K562 (cell line): Measurements from ENCODE around the gene DNAAF2. TPM values are rescaled to one million over a fixed set of nuclear protein-coding genes. Genes with fewer than 3 reads are reported as not detected.

Experiments used
- ATAC-seq: fragments of 200-7000 bp; cut with Tn5 transposase; 3 replicates; pipeline ENCODE4 v1.9.1; 2020; ENCODE audit warnings: moderate library complexity
- BruUV-seq: library from RNA; stranded (reverse); fragments of 400-500 nt; replicated peaks from 2 replicates; lab custom pipeline; 2021; lab: Mats Ljungman, UMichigan
- CTCF ChIA-PET: fragments of 300-600 bp; formaldehyde crosslinking; extraction: SDS; loops from one replicate; lab custom pipeline; 2021; ENCODE audit warnings: low intra/inter-chr PET ratio; lab: Yijun Ruan, JAX
- POLR2A ChIA-PET: fragments of 300-600, 350-650 bp; sonication (Branson Sonifier 250); formaldehyde crosslinking; extraction: SDS; loops from one replicate; lab custom pipeline; 2021; ENCODE audit warnings: antibody characterized with exemption, inconsistent platforms; lab: Yijun Ruan, JAX
- DNase-seq, 4 experiments: peaks; one replicate each; pipeline versions ENCODE4 v3.0.0 to v3.0.0-alpha.2; 2011 to 2018; ENCODE audit warnings: low spot score in 3 of 4, mixed read lengths in 3 of 4; ENCODE audit errors: extremely low read depth in 1 of 4
- FAIRE-seq: peaks from 2 replicates; lab custom pipeline; 2011; peaks lifted over from hg19 to GRCh38; lab: Jason Lieb, UNC
- H2AFZ ChIP-seq: 2 replicates; pipeline ENCODE4 v1.6.0; 2011; ENCODE audit warnings: low read depth, low read length, control low read depth, inconsistent platforms
- H3K27ac ChIP-seq: fragments of 200-600 bp; 3 replicates; pipeline ENCODE4 v1.8.0; 2011; ENCODE audit warnings: low read depth, mild to moderate bottlenecking, control low read depth, inconsistent platforms, low read length, moderate library complexity, mixed read lengths; ENCODE audit errors: extremely low read depth
- H3K27me3 ChIP-seq, 2 experiments: fragments of 300-600 bp in 1 of 2; 2 replicates in 1 of 2; 3 replicates in 1 of 2; pipeline versions ENCODE4 v1.6.0 to v1.8.0; 2011; ENCODE audit warnings: inconsistent platforms in 2 of 2, low read length in 2 of 2, mild to moderate bottlenecking in 1 of 2, mixed read lengths in 1 of 2, moderate library complexity in 1 of 2; ENCODE audit not compliant: control insufficient read depth in 2 of 2, insufficient read depth in 2 of 2
- H3K36me3 ChIP-seq: fragments of 300-600 bp; 3 replicates; pipeline ENCODE4 v1.8.0; 2011; ENCODE audit warnings: mild to moderate bottlenecking, low read length, inconsistent platforms; ENCODE audit not compliant: control insufficient read depth, insufficient read depth
- H3K4me1 ChIP-seq, 2 experiments: fragments of 200-600 bp in 1 of 2; replicated peaks in 1 of 2; 2 replicates in 1 of 2; 3 replicates in 1 of 2; pipeline versions ENCODE4 v1.5.1 to v1.8.0; 2011; ENCODE audit warnings: inconsistent platforms in 2 of 2, low read length in 2 of 2, mild to moderate bottlenecking in 1 of 2, mixed read lengths in 1 of 2, moderate library complexity in 1 of 2; ENCODE audit not compliant: control insufficient read depth in 2 of 2, insufficient read depth in 2 of 2
- H3K4me2 ChIP-seq: 2 replicates; pipeline ENCODE4 v1.6.1; 2011; ENCODE audit warnings: low read length, control low read depth, inconsistent platforms, mixed read lengths; ENCODE audit not compliant: insufficient read depth
- H3K4me3 ChIP-seq: fragments of 200-600 bp; sonication (generic), shearing (Covaris generic); 2 replicates; pipeline ENCODE4 v1.5.1; 2016; ENCODE audit warnings: control low read depth, inconsistent platforms
- H3K79me2 ChIP-seq: fragments of 200-600 bp; 3 replicates; pipeline ENCODE4 v1.8.0; 2011; ENCODE audit warnings: low read length, inconsistent platforms; ENCODE audit not compliant: control insufficient read depth, insufficient read depth
- H3K9ac ChIP-seq, 2 experiments: 2 replicates each; pipeline versions ENCODE4 v1.6.0 to v1.6.1; 2011; ENCODE audit warnings: low read depth in 2 of 2, low read length in 2 of 2, control low read depth in 1 of 2, inconsistent platforms in 1 of 2, mild to moderate bottlenecking in 1 of 2, mixed read lengths in 1 of 2; ENCODE audit not compliant: insufficient read depth in 1 of 2
- H3K9me1 ChIP-seq: one replicate; pipeline ENCODE4 v1.6.0; 2011; ENCODE audit warnings: inconsistent platforms, mild to moderate bottlenecking, low read length, moderate library complexity; ENCODE audit not compliant: control insufficient read depth, insufficient read depth
- H3K9me3 ChIP-seq: replicated peaks from 2 replicates; pipeline ENCODE4 v1.5.1; 2011; ENCODE audit warnings: low read depth, low read length, inconsistent platforms; ENCODE audit not compliant: control insufficient read depth, insufficient read depth
- H4K20me1 ChIP-seq: replicated peaks from 2 replicates; pipeline ENCODE4 v1.6.1; 2011; ENCODE audit warnings: low read length, inconsistent platforms, mixed read lengths; ENCODE audit not compliant: control insufficient read depth, insufficient read depth
- HOXB6 ChIP-seq: fragments of 250-450 bp; sonication (Bioruptor Pico); IDR thresholded peaks from 2 replicates; pipeline ENCODE4 v1.5.1; 2022; ENCODE audit warnings: mild to moderate bottlenecking, borderline replicate concordance
- KDM1A ChIP-seq, 2 experiments: fragments of 450-650 bp; IDR thresholded peaks; 2 replicates each; pipeline ENCODE4 v1.6.1; 2016; ENCODE audit warnings: mild to moderate bottlenecking in 2 of 2
- YY1 ChIP-seq, 3 experiments: IDR thresholded peaks; 2 replicates each; pipeline ENCODE4 v1.6.1; 2011; ENCODE audit warnings: low read length in 2 of 3, mild to moderate bottlenecking in 2 of 3, moderate library complexity in 2 of 3, borderline replicate concordance in 1 of 3, control low read depth in 1 of 3, low read depth in 1 of 3; ENCODE audit not compliant: insufficient read depth in 3 of 3, insufficient replicate concordance in 2 of 3, control insufficient read depth in 1 of 3, insufficient read length in 1 of 3; ENCODE audit errors: extremely low read depth in 1 of 3
- WGBS: fragments of 100-300 bp; shearing (Covaris generic); methylation state at CpG from one replicate; pipeline ENCODE4 v1.1.6; 2016; ENCODE audit warnings: low coverage, mixed read lengths; ENCODE audit not compliant: insufficient coverage; ENCODE audit errors: missing lambda C conversion rate; 5-methylcytosine and 5-hydroxymethylcytosine counted together
- in situ Hi-C: fragments of 300-500 bp; cut with MboI; formaldehyde crosslinking; loops from 4 replicates; pipeline ENCODE4 v1.15.0; 2018; ENCODE audit warnings: inconsistent platforms, mixed read lengths
- intact Hi-C: fragments of 100-400 bp; cut with micrococcal nuclease; formaldehyde crosslinking; loops from 2 replicates; pipeline ENCODE4 v1.14.2; 2022
- polyA plus RNA-seq, 8 experiments: library from polyadenylated mRNA; depleted of rRNA in 4 of 8; stranded (reverse) in 5 of 8; unstranded in 3 of 8; fragments of >200 nt; fragmentation: Nextera tagmentation in 2 of 8; fragmentation: Illumina TruSeq in 1 of 8; extraction: Ambion mirVana in 2 of 8; extraction: Trizol in 1 of 8; gene quantifications; 2 replicates each; pipeline versions ENCODE4 v1.2.1 to v1.2.3, GENCODE V29; 2011 to 2014; ENCODE audit warnings: inconsistent platforms in 1 of 8, missing spikeins in 1 of 8
- total RNA-seq, 7 experiments: library from RNA; depleted of rRNA in 6 of 7; stranded (reverse); fragments of >200 nt in 6 of 7; fragmentation: Illumina TruSeq in 2 of 7; extraction: Trizol in 2 of 7; gene quantifications; 2 replicates each; pipeline versions ENCODE4 v1.2.1 to v1.2.3, GENCODE V29; 2011 to 2021; ENCODE audit warnings: low replicate concordance in 1 of 7
- TF ChIP-seq, protein P1 (sequence below), 2 experiments: fragments of 450-650 bp; IDR thresholded peaks; 2 replicates each; pipeline ENCODE4 v1.6.1; 2016; ENCODE audit warnings: mild to moderate bottlenecking in 2 of 2, borderline replicate concordance in 1 of 2, low read depth in 1 of 2, moderate library complexity in 1 of 2

DNAAF2 gene
- total and polyA plus RNA-seq, 9 of the 15 experiments (the other 6 are each of a cell fraction or from before 2014, with no cell fraction given) = 2.4 to 14.6 (median 11.1) TPM

DNA sequence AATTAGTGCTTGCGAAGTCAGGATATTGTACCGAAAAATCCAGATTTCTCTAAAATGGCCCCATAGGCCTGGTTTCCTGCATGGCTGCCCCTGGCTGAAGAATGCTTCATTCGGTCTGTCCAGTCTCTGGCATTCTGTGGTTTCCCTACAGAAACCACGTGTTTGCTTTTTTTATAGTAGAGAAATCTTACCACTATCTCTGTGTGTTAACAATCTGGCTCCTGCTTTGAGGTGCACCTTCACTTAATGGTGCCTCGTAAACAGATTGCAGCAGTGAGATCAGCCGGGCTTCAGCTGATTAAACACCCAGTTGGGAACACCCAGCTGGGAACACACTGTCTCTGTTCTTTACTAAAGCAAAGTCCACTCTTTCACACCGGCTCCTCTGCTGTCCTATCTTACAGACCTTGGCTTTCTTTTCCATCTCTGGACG is 6.7 kb upstream of the DNAAF2 start:
- ATAC-seq = peak; percentile 58
- Histone ChIP-seq H3K4me1 (peaks cover 0 to 8% of the 10 kb centered on the region in 2 experiments; a peak in 3 of 5 replicates), H4K20me1 (no peaks in the 10 kb centered on the region), H3K4me3 (no peak overlapping the region), H3K36me3 (peaks cover 51% of the 10 kb centered on the region), H3K27me3 (no peaks in the 10 kb centered on the region), H2AFZ (no peak overlapping the region), H3K9ac (no peak overlapping the region; a peak in 1 of 4 replicates), H3K9me3 (no peaks in the 10 kb centered on the region), H3K4me2 (no peak overlapping the region), H3K27ac (peak overlapping the region; percentile 23; the same call in 1 of the 3 replicates), H3K9me1 (no peaks in the 10 kb centered on the region), H3K79me2 (peaks cover 50% of the 10 kb centered on the region)
- BruUV-seq = no TSS peak
- TF ChIP-seq KDM1A (IDR thresholded peaks at IDR 0.05) (peak in 1 of 2 experiments; percentile 29; a peak in 2 of 4 replicates), YY1 (IDR thresholded peaks at IDR 0.05; ENCODE audit: borderline replicate concordance in 1 of 3, control insufficient read depth in 1 of 3, extremely low read depth in 1 of 3, insufficient read depth in 3 of 3, insufficient read length in 1 of 3, insufficient replicate concordance in 2 of 3, low read depth in 1 of 3, low read length in 2 of 3) (peak in 1 of 3 experiments; percentile 33), HOXB6 (no peak)
- TF ChIP-seq, protein P1, sequence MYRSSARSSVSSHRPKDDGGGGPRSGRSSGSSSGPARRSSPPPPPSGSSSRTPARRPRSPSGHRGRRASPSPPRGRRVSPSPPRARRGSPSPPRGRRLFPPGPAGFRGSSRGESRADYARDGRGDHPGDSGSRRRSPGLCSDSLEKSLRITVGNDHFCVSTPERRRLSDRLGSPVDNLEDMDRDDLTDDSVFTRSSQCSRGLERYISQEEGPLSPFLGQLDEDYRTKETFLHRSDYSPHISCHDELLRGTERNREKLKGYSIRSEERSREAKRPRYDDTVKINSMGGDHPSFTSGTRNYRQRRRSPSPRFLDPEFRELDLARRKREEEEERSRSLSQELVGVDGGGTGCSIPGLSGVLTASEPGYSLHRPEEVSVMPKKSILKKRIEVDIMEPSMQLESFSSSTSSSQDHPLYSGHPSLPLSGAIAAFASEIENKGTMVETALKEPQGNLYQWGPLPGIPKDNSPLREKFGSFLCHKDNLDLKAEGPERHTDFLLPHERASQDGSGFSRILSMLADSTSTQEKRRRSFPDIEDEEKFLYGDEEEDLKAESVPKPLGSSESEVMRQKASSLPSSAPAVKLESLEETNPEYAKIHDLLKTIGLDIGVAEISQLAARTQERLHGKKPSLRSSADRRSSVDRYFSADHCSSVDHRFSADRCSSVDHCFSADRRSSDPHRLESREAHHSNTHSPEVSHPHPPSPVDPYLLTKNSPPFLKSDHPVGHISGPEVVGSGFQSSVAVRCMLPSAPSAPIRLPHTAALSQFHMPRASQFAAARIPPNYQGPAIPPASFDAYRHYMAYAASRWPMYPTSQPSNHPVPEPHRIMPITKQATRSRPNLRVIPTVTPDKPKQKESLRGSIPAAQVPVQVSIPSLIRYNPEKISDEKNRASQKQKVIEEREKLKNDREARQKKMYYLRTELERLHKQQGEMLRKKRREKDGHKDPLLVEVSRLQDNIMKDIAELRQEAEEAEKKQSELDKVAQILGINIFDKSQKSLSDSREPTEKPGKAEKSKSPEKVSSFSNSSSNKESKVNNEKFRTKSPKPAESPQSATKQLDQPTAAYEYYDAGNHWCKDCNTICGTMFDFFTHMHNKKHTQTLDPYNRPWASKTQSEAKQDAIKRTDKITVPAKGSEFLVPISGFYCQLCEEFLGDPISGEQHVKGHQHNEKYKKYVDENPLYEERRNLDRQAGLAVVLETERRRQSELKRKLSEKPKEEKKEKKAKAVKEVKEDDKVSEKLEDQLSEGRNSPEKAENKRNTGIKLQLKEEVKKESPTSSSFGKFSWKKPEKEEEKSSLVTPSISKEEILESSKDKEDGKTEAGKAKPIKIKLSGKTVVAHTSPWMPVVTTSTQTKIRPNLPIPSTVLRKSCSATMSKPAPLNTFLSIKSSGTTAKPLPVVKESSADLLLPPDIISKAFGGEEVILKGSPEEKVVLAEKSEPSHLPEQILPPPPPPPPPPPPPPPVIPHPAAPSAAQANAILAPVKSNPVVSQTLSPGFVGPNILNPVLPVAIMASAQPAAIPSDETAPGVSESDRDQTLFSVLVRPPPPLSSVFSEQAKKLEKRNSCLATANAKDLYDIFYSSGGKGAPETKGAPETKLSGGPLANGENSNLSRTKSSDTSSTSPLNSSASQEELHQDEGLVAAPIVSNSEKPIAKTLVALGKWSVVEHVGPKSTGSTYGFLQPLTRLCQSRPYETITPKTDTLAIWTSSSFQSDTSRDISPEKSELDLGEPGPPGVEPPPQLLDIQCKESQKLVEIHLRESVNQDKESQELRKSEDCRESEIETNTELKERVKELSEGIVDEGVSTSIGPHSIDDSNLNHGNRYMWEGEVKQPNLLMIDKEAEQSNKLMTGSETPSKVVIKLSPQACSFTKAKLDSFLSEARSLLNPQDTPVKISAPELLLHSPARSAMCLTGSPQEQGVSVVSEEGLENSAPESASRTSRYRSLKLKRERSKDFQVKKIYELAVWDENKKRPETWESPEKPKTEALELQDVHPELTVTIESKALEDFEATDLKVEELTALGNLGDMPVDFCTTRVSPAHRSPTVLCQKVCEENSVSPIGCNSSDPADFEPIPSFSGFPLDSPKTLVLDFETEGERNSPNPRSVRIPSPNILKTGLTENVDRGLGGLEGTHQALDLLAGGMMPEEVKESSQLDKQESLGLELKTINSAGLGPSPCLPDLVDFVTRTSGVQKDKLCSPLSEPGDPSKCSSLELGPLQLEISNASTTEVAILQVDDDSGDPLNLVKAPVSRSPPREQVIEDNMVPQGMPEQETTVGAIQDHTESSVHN (IDR thresholded peaks at IDR 0.05; ENCODE audit: borderline replicate concordance in 1 of 2, low read depth in 1 of 2) = 0 out of 4 replicates have a peak, but pooled peaks of 1 of the 2 experiments have one; percentile 14
- CTCF ChIA-PET = no interaction called here
- in situ Hi-C loops = loop anchor here (25.0 kb wide), 1 partner anchor 471 kb away; the partner anchor contains the start of gene VCPKMT
- POLR2A ChIA-PET = interaction anchor here (1.1 to 1.5 kb wide), 2 partner anchors 9 to 126 kb away, joined by 4 to 5 read pairs; partner anchors contain the start of gene KLHDC2
- intact Hi-C loops = no loop called here
- 28% methylated on average over 8 of the region's 8 CpGs for WGBS
- peak; percentile 19 for FAIRE-seq
- DNase-seq = peak in 1 of 4 experiments; percentile 13
